PFSK-1 (cell line): ENCODE data around the gene DIP2B.

ENCODE experiments used
- FOXP2 ChIP-seq: optimal IDR thresholded peaks from 2 replicates; pipeline ENCODE3; 2011; ENCODE audit warnings: borderline replicate concordance, control low read depth, inconsistent platforms; ENCODE audit not compliant: insufficient read depth; ENCODE audit errors: extremely low read length, extremely low read depth
- POLR2AphosphoS5 ChIP-seq: IDR thresholded peaks from 2 replicates; pipeline ENCODE4 v1.6.1; 2012; ENCODE audit warnings: low read depth, mild to moderate bottlenecking, control low read depth, low read length, moderate library complexity
- SIN3A ChIP-seq: IDR thresholded peaks from 2 replicates; pipeline ENCODE4 v1.6.1; 2012; ENCODE audit warnings: mild to moderate bottlenecking, low read length, moderate library complexity, borderline replicate concordance; ENCODE audit not compliant: insufficient read depth
- TAF1 ChIP-seq: IDR thresholded peaks from 2 replicates; pipeline ENCODE4 v1.6.1; 2012; ENCODE audit warnings: low read length, control low read depth, borderline replicate concordance; ENCODE audit not compliant: insufficient read depth
- TF ChIP-seq, protein P1 (sequence below), 2 experiments: IDR thresholded peaks; 2 replicates each; pipeline versions ENCODE4 v1.6.1 to v1.8.0; 2011 to 2012; ENCODE audit warnings: low read depth in 2 of 2, low read length in 2 of 2, control low read depth in 1 of 2, inconsistent platforms in 1 of 2, mild to moderate bottlenecking in 1 of 2, moderate library complexity in 1 of 2; ENCODE audit not compliant: insufficient read depth in 1 of 2

DIP2B gene

DNA sequence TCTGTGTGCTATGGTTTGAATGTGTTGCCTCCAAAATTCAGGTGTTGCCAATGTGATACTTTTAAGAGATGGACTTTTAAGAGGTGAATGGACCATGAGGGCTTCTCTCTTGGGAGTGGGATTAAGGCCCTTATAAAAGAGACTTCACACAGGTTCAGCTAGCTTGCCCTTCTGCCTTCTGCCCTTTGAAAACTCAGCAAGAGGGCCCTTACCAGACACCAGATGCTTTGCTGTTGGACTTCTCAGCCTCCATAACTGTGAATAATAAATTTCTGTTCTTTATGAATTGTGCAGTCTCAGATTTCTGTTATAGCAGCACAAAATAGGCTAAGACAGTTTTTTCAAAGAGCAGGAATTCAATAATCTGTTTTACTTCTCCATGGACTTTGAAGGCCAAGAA is 86.1 kb downstream of the DIP2B start:
- TF ChIP-seq POLR2AphosphoS5 = no peak
- TF ChIP-seq SIN3A = no peak

DNA sequence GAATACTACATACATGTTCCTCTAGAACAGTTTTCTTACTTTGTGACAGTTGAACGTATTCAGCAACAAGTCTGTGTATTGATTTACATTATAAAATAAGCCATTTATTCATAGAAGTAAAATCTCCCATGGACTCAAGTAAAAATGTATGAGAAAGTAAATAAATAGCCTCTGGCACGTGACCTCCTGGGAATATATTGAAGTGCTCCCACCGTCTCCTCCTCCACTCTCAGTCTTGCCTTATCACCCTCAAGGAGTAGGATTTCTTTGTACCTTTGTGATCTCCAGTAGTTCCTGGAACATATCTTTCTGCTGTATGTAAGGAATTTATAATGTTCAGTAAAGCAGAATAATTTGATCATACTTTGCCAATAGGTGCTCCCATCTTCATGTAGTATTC is 90.9 kb downstream of the DIP2B start:
- no peak for TF ChIP-seq FOXP2
- TF ChIP-seq POLR2AphosphoS5 = no peak
- TF ChIP-seq TAF1 = no peak
- TF ChIP-seq, protein P1, sequence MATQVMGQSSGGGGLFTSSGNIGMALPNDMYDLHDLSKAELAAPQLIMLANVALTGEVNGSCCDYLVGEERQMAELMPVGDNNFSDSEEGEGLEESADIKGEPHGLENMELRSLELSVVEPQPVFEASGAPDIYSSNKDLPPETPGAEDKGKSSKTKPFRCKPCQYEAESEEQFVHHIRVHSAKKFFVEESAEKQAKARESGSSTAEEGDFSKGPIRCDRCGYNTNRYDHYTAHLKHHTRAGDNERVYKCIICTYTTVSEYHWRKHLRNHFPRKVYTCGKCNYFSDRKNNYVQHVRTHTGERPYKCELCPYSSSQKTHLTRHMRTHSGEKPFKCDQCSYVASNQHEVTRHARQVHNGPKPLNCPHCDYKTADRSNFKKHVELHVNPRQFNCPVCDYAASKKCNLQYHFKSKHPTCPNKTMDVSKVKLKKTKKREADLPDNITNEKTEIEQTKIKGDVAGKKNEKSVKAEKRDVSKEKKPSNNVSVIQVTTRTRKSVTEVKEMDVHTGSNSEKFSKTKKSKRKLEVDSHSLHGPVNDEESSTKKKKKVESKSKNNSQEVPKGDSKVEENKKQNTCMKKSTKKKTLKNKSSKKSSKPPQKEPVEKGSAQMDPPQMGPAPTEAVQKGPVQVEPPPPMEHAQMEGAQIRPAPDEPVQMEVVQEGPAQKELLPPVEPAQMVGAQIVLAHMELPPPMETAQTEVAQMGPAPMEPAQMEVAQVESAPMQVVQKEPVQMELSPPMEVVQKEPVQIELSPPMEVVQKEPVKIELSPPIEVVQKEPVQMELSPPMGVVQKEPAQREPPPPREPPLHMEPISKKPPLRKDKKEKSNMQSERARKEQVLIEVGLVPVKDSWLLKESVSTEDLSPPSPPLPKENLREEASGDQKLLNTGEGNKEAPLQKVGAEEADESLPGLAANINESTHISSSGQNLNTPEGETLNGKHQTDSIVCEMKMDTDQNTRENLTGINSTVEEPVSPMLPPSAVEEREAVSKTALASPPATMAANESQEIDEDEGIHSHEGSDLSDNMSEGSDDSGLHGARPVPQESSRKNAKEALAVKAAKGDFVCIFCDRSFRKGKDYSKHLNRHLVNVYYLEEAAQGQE (IDR thresholded peaks at IDR 0.05; ENCODE audit: insufficient read depth in 1 of 2, low read depth in 2 of 2, low read length in 2 of 2) = no peak

GRCh38 chr12:50597200-50598195 is 92.7 kb downstream of the DIP2B start:
- TF ChIP-seq POLR2AphosphoS5 = no peak
- TF ChIP-seq FOXP2 = peak; percentile 51
- TF ChIP-seq, protein P1 (IDR thresholded peaks at IDR 0.05; ENCODE audit: insufficient read depth in 1 of 2, low read depth in 2 of 2, low read length in 2 of 2) = 0 out of 4 replicates have a peak, but pooled peaks of 1 of the 2 experiments have one; percentile 13
- peak; percentile 53; the same call in 1 of the 2 replicates for TF ChIP-seq TAF1

- TF ChIP-seq SIN3A (no peak), POLR2AphosphoS5 (no peak), FOXP2 (no peak), TAF1 (no peak)
- TF ChIP-seq, protein P1 (IDR thresholded peaks at IDR 0.05; ENCODE audit: insufficient read depth in 1 of 2, low read depth in 2 of 2, low read length in 2 of 2) = no peak
These were observed 93.6 kb downstream of the DIP2B start for GRCh38 chr12:50598321-50598862.

- TF ChIP-seq TAF1 = no peak
- no peak for TF ChIP-seq POLR2AphosphoS5
These were observed 94.7 kb downstream of the DIP2B start for GRCh38 chr12:50599366-50600095.

- TF ChIP-seq, protein P1 (IDR thresholded peaks at IDR 0.05; ENCODE audit: insufficient read depth in 1 of 2, low read depth in 2 of 2, low read length in 2 of 2) = no peak
- TF ChIP-seq SIN3A = no peak
- TF ChIP-seq POLR2AphosphoS5 = no peak
These were observed 95.6 kb downstream of the DIP2B start for GRCh38 chr12:50600364-50600763.
